GM12872 (cell line): ENCODE measurements around the gene DOCK3.

Experiments used
- CTCF ChIP-seq: IDR thresholded peaks from 3 replicates; pipeline ENCODE4 v1.5.1; 2011; ENCODE audit warnings: low read depth, mild to moderate bottlenecking, low read length, moderate library complexity; ENCODE audit not compliant: insufficient read depth

DOCK3 gene

GRCh38 chr3:51384726-51385473 lies 710.2 kb downstream of the DOCK3 start, which contains the start of gene MANF:
Gene MANF, plus strand, starts transcription at chr3:51385291. Its CDS starts 52 bp downstream, at chr3:51385343.
- TF ChIP-seq CTCF = no peak

GRCh38 chr3:51385621-51386091 lies 710.9 kb downstream of the DOCK3 start:
- TF ChIP-seq CTCF = no peak

GRCh38 chr3:51386159-51386851 lies 711.6 kb downstream of the DOCK3 start:
- 0 out of 3 replicates have a peak, but pooled peaks have one; percentile 13 for TF ChIP-seq CTCF

GRCh38 chr3:51386852-51387229 lies 712.1 kb downstream of the DOCK3 start:
- TF ChIP-seq CTCF = no peak

GRCh38 chr3:51388286-51389029 lies 713.7 kb downstream of the DOCK3 start:
- peak; percentile 34; the same call in 1 of the 3 replicates for TF ChIP-seq CTCF

- TF ChIP-seq CTCF = peak; percentile 84
Measured at GRCh38 chr3:51389423-51390183, 714.9 kb downstream of the DOCK3 start.
